Left ventricle myocardium superior (tissue), 1 donor: ENCODE measurements around the gene CENPF. TPM values are rescaled to one million over a fixed set of nuclear protein-coding genes. Genes with fewer than 3 reads are reported as not detected.
A peak's percentile ranks its signal among the peaks of the same experiment; 100 is the strongest.
"Not testable (repeated sequence)": the region's sequence is repeated elsewhere in the genome, so short reads cannot be mapped to it uniquely, and the experiment has no call there.

Experiments used
- ATAC-seq: fragments of 200-7000 bp; cut with Tn5 transposase; one replicate; pipeline ENCODE4 v1.9.1; 2020; ENCODE audit warnings: mild to moderate bottlenecking, moderate library complexity
- DNase-seq: peaks from one replicate; pipeline ENCODE4 v3.0.0-alpha.2; 2020
- intact Hi-C: fragments of 100-400 bp; cut with micrococcal nuclease; formaldehyde crosslinking; loops from one replicate; pipeline ENCODE4 v1.11.0; 2022
- total RNA-seq: library from RNA; stranded (reverse); fragmentation: NEBNext Ultra II Directional; extraction: Animal tissue kit (Norgen Biotek cat#: 25700); gene quantifications from one replicate; pipeline ENCODE4 v1.2.1, GENCODE V29; 2021
- donor health status: DM: no; HTN: yes; CAD: no; lungs with severe emphysema.

CENPF gene
- total RNA-seq, 1 donor from 2014 or later = 0.47 TPM

DNA sequence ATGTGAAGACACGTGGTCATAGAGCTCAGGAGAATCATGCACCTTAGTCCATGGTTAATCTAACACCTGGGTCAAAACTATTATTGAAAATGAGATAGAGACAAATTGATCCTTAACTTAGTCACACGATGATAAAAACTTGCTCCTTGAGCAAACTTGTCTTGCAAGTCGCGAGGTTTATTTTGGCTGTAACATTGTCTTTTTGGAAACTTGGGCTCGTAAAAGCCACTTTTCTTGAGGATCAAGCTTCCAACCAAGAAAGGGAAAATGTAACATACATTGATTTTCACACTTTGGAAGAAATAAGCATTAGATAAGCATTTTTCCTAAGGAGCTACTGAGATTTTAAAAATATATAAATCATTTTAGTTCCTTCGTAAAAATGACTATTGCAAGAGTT is 19.9 kb upstream of the CENPF start:
- DNase-seq (no peak), ATAC-seq (no peak)
- intact Hi-C loops = loop anchor here (10.0 kb wide), 1 partner anchor 368 kb away; no protein-coding TSS in a partner anchor

DNA sequence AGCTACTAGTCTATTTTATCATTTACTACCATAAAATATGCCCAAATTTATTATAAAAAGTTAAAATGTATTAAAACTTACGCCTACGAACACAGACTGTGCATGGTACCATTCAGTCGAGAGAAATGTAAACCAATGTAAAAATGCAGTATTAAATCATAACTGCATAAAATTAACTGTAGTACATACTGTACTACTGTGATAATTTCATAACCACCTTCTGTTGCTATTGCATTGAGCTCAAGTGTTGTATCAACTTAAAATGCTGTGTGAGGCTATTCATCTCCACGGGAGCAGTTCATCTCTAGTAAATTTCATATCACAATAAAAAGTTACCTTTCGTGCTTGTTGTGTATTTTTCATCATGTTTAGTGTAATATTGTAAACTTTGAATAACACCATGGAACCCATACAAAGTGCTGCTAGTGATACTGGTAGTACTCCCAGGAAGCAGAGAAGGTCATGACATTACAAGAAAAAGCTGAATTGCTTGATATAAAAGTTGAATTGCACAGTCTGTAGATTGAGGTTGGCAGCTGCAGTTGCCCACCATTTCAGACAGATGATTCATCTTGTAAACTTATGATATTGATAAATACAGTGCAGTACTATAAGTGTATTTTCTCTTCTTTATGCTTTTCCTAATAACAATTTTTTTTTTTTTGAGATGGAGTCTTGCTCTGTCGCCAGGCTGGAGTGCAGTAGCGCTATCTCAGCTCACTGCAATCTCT is 19.0 kb upstream of the CENPF start:
- intact Hi-C loops = loop anchor here (10.0 kb wide), 1 partner anchor 369 kb away; no protein-coding TSS in a partner anchor
- ATAC-seq (no peak), DNase-seq (no peak)

DNA sequence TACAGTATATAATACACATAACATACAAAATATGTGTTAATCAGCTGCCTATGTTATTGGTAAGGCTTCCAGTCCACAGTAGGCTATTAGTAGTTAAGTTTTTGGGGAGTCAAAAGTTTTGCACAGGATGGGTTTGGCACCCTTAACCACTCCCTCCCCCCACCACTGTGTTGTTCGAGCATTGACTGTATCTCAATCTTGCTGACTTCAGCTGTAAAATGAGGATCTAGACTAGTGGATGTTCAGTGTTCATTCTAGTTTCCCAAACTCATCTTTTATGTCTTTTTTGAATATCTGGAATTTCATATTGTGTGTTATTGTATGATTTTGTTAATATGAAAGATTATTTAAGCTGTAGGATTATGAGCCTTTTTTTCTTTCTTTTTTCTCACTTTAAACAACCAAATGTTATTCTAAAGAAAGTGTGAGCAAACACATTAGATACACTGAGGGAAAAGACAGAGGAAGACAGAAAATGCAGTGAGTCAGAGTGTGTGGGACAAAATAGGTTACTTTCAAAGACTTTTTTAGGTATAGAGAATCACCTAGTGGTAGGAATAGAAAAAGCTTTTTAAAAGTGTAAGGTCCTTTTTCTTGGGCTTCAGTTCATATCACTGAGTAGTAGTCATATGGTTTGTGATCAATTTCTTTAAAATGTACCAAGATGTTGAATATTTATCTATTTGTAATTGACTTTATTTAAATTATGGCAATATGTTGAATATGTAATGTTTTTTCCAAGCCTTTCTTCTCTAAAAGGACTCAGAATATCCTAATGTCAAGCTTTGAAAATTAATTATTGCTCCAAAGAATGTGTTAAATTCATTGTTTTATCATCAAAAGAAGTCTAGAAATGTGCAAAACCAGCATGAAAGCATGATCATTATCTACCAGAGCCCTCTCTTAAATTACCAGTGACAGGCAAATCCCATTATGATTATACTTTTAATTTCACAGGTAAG is 17.9 kb upstream of the CENPF start:
- intact Hi-C loops = loop anchor here (5.0 to 10.0 kb wide), 2 partner anchors 253 to 370 kb away; no protein-coding TSS in a partner anchor
- no peak for DNase-seq
- ATAC-seq = peak; percentile 79

DNA sequence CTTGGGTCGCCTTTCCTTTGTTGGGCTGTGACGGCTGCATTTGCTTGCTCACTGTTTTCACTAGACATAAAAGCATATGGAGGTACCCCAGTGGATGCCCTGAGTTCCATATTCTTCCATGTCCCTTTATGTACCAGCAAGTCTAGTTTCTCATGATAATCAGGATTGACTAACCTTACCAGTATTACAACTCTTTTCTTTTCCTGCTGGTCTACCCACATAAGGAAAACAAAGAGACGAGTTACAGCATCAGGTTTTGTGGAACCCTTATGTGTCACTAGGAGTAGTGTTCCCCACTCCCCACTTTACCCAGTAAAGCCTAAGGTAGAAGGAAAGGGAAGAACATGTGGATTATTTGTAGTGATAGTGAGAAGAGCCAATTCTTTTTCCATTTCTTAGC is 16.4 kb upstream of the CENPF start:
- ATAC-seq = no peak
- DNase-seq = no peak
- intact Hi-C loops = loop anchor here (5.0 to 10.0 kb wide), 2 partner anchors 254 to 372 kb away; no protein-coding TSS in a partner anchor

DNA sequence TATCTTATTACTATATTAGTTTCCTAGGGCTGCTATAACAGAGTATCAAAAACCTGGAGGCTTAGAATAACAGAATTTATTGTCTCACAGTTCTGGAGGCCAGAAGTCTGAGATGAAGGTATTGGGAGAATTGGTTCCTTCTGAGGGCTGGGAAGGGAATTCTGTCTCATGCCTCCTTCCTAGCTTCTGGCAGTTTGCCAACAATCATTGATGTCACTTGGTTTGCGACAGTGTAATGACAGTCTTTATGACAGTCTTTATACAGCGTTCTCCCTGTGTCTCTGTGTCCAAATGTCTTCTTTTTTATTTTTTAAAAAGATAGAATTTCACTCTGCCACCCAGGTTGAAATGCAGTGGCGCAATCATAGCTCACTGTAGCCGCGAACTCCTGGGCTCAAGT is 15.8 kb upstream of the CENPF start:
- intact Hi-C loops = loop anchor here (5.0 to 10.0 kb wide), 2 partner anchors 255 to 372 kb away; no protein-coding TSS in a partner anchor
- no peak for ATAC-seq
- DNase-seq = no peak

DNA sequence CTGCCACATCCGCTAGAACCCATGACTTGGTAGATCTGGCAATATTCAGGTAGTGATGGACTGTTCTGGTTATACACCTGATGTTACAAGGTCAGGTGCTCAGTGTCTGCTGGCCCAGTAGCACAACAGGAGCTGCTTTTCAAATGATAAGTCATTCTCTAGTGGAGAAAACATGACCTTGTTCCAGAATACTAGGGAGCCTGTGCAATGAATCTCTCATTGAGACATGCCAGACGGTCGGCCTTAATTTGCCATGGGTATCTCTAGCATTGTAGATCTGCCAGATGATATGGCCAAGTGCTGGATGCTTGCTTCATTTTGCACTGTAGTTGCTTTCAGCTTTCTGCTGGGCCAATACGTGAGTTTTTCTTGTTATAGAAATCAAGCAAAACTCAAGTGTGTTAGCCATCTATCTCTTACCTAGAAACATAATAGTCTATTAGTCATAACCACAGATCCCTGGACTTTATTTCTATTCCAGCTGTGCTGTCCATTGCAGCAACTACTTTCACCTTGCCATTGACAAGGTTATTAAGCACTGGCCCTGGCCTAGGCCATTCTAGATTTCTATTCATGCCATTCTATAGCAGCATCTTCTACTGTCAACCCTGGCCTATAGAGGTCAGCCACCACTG is 13.9 kb upstream of the CENPF start:
- DNase-seq = no peak
- ATAC-seq = no peak
- intact Hi-C loops = loop anchor here (5.0 to 10.0 kb wide), 2 partner anchors 257 to 374 kb away; no protein-coding TSS in a partner anchor

DNA sequence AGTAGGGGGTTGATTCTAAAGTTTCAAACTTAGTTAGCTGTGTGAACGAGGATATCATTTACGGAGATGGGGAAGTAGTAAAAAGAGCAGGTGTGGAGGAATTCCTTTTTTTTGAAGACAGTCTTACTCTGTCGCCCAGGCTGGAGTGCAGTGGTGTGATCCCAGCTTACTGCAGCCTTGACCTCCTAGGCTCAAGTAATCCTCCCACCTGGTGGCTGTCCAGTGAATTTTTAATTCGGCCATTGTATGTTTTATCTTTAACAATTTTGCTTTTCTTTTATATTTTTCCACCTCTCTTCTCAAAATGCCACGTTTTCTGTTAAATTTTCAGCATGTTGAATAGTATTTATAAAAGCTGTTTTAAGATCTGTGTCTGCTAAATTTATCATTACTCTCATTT is 12.3 kb upstream of the CENPF start:
- ATAC-seq = no peak
- intact Hi-C loops = no loop called here
- no peak for DNase-seq

DNA sequence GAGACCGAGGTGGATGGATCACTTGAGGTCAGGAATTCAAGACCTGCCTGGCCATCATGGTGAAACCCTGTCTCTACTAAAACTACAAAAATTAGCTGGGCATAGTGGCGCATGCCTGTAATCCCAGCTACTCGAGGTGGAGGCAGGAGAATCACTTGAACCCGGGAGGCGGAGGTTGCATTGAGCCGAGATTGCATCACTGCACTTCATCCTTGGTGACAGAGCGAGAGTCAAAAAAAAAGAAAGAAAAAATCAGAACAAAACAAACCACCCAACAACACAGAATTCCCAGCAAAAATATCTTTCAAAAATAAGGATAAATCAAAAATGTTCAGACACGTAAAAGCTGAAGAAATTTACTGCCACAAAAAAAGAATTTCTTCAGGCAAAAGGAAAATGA is 11.1 kb upstream of the CENPF start:
- ATAC-seq, DNase-seq, intact Hi-C loops: not testable (repeated sequence)

DNA sequence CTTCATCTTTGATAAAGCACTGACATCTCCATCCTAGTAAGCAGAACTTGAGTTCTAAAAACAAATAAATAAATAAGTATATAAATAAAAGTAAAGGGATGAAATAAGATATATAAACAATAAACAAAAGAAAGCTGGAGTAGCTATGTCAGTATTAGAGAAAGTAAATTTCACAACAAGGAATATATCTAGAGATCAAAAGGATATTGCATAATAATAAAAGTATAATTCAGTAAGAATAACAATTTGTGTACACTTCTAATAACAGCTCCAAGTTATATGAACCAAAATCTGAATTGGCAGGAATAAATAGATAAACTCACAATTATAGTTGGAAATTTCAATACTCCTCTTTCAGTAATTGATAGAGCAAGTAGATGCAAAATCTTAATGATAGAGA is 9.8 kb upstream of the CENPF start:
- DNase-seq = no peak
- intact Hi-C loops = no loop called here
- no peak for ATAC-seq

DNA sequence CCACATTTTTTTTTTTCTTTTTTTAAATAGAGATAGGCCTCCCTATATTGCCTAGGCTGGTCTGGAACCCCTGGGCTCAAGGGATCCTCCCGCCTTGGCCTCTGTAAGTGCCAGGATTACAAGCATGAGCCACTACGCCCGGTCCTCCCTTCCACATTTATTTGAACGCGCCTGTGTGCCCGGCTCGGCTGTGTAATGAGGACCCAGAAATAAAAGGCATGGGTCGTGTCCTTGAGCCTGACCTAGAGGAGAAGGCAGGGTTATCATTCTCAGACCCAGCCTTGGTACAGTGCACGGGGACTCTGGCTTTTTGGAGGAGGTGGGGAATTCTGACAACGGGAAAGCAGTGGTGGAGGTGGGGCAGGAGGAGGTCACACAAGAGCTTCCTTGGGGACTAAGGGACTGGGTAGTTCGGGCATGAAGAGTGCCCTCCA is 841 bp downstream of the CENPF start:
- intact Hi-C loops = no loop called here
- no peak for DNase-seq
- no peak for ATAC-seq

DNA sequence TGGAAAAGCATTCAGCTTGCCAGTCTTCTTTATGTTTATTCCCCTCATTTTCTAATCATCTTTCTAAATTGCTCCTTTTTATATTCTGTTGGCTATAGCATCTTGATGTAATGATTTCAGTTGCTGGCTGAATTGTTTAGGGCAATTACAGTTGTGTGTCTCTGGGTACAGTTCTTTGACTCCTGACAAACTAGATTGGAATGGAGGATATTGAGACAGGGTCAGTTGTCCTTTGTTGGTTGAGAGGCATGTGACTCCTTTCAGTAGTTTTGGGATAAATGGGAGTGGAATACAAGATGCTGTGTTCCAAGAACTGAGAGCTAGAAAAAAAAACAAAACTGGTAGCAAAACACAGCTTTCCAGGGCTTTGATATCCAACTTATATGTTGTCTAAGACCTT is 1.5 kb downstream of the CENPF start:
- intact Hi-C loops = no loop called here
- DNase-seq = no peak
- no peak for ATAC-seq

DNA sequence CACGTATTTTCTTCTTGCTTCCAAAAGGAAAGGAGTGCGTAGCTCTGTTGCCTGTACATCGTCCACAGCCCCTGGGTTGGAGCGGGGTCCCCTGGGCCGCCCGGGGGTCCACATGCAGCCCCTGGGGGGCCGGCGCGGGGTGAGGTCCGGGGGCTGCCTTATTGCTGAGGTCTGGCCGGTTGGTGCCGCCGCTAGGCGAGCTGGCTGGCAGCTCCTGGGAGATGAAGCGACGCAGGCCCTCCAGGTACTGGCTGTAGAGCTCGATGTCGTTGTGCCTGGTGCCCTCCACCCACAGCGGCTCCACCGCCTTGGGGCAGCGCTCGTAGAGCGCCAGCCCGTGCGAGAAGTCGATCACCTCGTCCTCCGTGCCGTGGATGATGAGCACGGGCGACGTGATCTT is 2.5 kb downstream of the CENPF start:
- not testable (repeated sequence) for ATAC-seq

DNA sequence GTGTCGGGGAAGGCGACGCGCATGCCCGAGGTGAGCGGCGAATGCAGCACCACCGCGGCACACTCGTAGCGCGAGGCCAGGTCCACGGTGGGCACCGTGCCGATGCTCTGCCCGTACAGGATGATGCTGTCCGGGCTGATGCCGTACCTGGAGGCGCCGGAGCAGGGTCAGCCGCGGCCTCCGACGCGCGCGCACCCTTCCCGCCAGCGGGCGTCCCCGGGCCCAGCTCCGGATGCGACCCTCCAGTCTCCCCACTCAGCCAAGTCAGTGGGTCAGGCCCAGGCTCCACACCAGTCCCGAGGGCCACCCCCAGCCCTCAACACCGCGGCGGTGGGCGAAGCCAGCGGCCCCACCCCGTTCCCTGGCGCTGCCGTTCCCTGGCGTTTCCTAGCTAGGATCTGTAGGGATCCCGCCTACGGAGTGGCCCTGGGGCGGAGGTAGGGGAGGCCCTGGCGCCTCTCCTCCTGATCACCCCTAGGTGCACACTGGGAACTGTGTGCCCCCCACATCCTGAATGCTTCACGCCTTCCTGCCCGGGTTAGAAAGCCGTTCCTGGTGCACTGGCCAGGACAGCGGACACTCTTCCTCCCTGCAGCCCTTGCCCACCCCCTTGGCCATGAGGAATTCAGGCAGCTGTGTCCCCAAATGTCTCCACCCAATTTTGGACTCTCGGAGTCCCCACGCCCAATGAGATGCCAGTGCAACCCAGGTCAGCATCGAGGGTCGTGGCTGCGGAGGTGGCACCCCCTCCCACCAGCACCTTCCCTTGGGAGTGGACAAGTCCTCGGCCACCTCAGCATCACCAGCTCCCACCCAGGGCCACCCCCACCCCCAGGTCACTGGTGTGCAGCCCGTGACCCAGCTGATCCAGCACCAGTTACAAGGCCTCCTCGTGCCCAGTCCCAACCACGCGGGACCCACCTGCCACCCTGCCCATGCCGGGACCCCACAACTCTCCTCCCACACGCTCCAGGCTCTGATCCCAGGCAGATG is 3.2 kb downstream of the CENPF start:
- DNase-seq, intact Hi-C loops, ATAC-seq: not testable (repeated sequence)

More for the DNA sequence above, 2.5 kb downstream of the CENPF start:
- DNase-seq, intact Hi-C loops: not testable (repeated sequence)

DNA sequence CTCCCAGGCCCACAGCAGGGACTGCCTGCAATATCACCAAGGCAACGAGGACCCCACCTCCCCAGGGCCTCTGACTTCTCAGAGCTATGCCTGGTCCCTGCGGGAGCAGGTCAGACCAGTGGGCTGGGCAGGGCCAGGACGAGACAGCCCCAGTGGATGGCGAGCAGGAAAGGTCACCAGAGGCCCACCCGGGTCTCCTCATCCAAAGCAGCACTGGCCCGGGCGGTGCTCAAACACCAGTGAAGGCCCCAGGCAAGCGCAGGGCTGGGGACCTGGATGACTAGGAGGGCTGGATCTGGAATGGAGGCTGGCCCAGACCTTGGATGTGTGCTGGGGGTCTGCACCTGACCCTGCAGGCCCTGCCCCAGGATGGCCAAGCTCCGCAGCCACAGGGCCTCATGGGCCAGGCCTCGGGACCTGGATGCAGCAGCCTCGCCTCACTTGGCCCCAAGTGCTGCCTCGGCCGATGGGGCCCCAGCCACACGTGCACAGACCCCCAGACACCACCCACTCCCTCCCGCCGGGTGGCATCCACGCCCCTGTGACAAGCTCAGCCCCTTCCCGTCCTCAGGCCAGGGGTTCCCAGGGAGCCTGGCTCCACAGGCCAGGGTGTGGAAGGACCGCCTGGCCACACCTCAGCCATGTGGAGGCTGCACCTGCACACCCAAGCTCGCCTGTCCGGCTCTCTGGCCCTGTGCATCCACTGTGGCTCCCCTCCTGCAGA is 4.7 kb downstream of the CENPF start:
- DNase-seq, intact Hi-C loops, ATAC-seq: not testable (repeated sequence)

DNA sequence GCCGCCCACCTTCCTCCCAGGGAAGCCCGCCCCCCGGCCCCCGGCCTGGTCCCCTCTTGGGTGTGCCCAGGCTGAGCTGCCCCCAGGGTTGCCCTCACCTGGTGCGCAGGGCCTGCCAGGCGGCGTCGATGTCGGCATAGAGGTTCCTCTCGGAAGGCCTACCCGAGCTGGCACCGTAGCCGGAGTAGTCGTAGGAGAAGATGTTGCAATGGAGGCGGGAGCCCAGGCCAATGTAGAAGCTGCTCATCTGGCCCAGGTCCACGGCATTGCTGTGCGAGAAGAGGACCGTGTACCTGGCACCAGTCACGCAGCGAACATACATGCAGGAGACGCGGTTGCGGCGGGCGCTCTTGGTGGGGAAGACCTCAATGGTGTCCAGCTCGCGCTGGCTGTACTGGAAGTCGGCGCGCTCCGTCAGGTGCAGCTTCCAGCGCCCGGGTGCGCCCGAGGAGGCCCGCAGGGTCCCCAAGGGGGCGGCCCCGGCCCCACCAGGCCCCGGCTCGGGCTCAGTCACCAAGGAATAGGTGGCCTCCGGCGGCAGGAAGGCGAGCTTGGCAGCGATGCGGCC is 5.3 kb downstream of the CENPF start:
- ATAC-seq, DNase-seq, intact Hi-C loops: not testable (repeated sequence)

DNA sequence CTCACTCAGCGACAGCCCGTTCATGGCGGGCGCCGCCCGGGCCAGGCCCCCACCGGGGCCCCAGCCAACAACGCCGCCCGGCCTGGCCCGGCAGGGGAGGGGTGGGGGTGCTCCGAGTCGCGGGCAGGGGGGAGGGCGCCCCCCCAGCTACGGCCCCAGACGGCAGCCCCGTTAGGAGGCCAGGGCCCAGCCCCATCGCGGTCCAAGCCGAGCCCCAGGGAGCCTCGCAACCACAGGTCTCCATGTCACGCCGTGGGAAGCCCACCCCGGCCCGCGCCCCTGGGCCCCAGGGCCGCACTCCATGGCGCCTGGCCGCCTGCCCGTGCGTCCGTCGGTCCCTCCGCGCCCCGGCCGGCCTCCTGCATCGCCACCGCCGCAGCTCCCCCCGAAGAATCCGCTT is 5.8 kb downstream of the CENPF start:
- DNase-seq, ATAC-seq, intact Hi-C loops: not testable (repeated sequence)

DNA sequence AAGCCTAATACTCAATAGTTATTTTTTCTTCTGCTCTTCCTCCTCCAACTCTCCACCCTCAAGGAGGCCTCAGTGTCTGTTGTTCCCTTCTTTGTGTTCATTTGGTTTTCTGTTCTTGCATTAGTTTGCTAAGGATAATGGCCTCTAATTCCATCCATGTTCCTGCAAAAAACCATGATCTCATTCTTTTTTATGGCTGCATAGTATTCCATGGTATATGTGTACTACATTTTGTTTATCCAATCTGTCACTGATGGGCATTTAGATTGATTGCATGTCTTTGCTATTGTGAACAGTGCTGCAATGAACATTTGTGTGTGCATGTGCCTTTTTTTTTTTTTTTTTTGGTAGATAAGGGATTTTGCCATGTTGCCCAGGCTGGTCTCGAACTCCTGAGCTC is 6.7 kb downstream of the CENPF start:
- DNase-seq = no peak
- ATAC-seq = no peak
- intact Hi-C loops = no loop called here
